ENCODE results near the gene CRY2. TPM values are rescaled to one million over a fixed set of nuclear protein-coding genes. Genes with fewer than 3 reads are reported as not detected.

Gene CRY2
- total and polyA plus RNA-seq, 7 experiments from 2014 or later: 26.9 to 202 (median 66.0) TPM

GRCh38 chr11:45810431-45811108 lies 36.7 kb upstream of the CRY2 start:
- Mint-ChIP-seq H3K4me3 (no peak overlapping the region), H3K4me1 (peaks cover 29 to 54% (median 43%) of the 10 kb centered on the region in 7 donors), H3K27ac (peak overlapping the region in 4 of 9 donors; percentile 46 to 70 (median 62)), H3K27me3 (no peaks in the 10 kb centered on the region), H3K36me3 (peaks cover 0 to 18% (median 0%) of the 10 kb centered on the region in 5 donors), H3K9me3 (no peaks in the 10 kb centered on the region)
- peaks cover 23 to 26% of the 10 kb centered on the region in 2 donors for H3K4me1 ChIP-seq (ENCODE audit: control insufficient read depth in 2 of 2, insufficient read depth in 2 of 2, low read length in 2 of 2)
- no peaks in the 10 kb centered on the region for H3K9me3 ChIP-seq (ENCODE audit: control insufficient read depth in 2 of 3, low read length in 3 of 3)
- no peak overlapping the region for H3K4me3 ChIP-seq (ENCODE audit: low read length)
- peaks cover 0 to 23% (median 0%) of the 10 kb centered on the region in 3 experiments for H3K36me3 ChIP-seq (ENCODE audit: control insufficient read depth in 2 of 3, insufficient read depth in 3 of 3, low read length in 3 of 3)
- DNase-seq: no peak
- ChIA-PET CTCF (no interaction called here), POLR2A (no interaction called here)
- no peak for ATAC-seq
- intact Hi-C loops (cut with micrococcal nuclease): no loop called here
- H3K27ac ChIP-seq (ENCODE audit: low read depth, low read length): no peak overlapping the region
- H3K27me3 ChIP-seq (ENCODE audit: control insufficient read depth in 2 of 2, insufficient read depth in 2 of 2, low read length in 2 of 2): no peaks in the 10 kb centered on the region

DNA sequence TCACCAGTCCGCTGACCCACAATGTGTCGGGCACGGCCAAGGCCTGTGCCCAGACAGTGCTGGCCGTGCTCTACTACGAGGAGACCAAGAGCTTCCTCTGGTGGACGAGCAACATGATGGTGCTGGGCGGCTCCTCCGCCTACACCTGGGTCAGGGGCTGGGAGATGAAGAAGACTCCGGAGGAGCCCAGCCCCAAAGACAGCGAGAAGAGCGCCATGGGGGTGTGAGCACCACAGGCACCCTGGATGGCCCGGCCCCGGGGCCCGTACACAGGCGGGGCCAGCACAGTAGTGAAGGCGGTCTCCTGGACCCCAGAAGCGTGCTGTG lies 36.2 kb upstream of the CRY2 start:
- Histone ChIP-seq H3K27ac (ENCODE audit: low read depth, low read length) (no peak overlapping the region), H3K4me1 (ENCODE audit: control insufficient read depth in 2 of 2, insufficient read depth in 2 of 2, low read length in 2 of 2) (peaks cover 18 to 21% of the 10 kb centered on the region in 2 donors), H3K4me3 (ENCODE audit: low read length) (no peak overlapping the region), H3K36me3 (ENCODE audit: control insufficient read depth in 2 of 3, insufficient read depth in 3 of 3, low read length in 3 of 3) (peaks cover 0 to 23% (median 0%) of the 10 kb centered on the region in 3 experiments), H3K9me3 (ENCODE audit: control insufficient read depth in 2 of 3, low read length in 3 of 3) (no peaks in the 10 kb centered on the region), H3K27me3 (ENCODE audit: control insufficient read depth in 2 of 2, insufficient read depth in 2 of 2, low read length in 2 of 2) (no peaks in the 10 kb centered on the region)
- Mint-ChIP-seq H3K9me3 (no peaks in the 10 kb centered on the region), H3K4me1 (peaks cover 25 to 49% (median 41%) of the 10 kb centered on the region in 7 donors), H3K36me3 (peaks cover 0 to 18% (median 0%) of the 10 kb centered on the region in 5 donors), H3K27ac (peak overlapping the region in 1 of 9 donors; percentile 70), H3K27me3 (no peaks in the 10 kb centered on the region), H3K4me3 (no peak overlapping the region)
- ATAC-seq (no peak), DNase-seq (no peak)
- ChIA-PET POLR2A (no interaction called here), CTCF (no interaction called here)
- intact Hi-C loops (cut with micrococcal nuclease): no loop called here

GRCh38 chr11:45811571-45812290 lies 35.5 kb upstream of the CRY2 start:
- ChIA-PET CTCF (no interaction called here), POLR2A (no interaction called here)
- DNase-seq (no peak), ATAC-seq (no peak)
- Mint-ChIP-seq H3K9me3 (no peaks in the 10 kb centered on the region), H3K36me3 (peaks cover 0 to 18% (median 0%) of the 10 kb centered on the region in 5 donors), H3K4me3 (no peak overlapping the region), H3K27me3 (no peaks in the 10 kb centered on the region), H3K27ac (no peak overlapping the region), H3K4me1 (peaks cover 21 to 42% (median 34%) of the 10 kb centered on the region in 7 donors)
- Histone ChIP-seq H3K4me3 (ENCODE audit: low read length) (no peak overlapping the region), H3K27ac (ENCODE audit: low read depth, low read length) (no peak overlapping the region), H3K4me1 (ENCODE audit: control insufficient read depth in 2 of 2, insufficient read depth in 2 of 2, low read length in 2 of 2) (peaks cover 12 to 14% of the 10 kb centered on the region in 2 donors), H3K9me3 (ENCODE audit: control insufficient read depth in 2 of 3, low read length in 3 of 3) (no peaks in the 10 kb centered on the region), H3K36me3 (ENCODE audit: control insufficient read depth in 2 of 3, insufficient read depth in 3 of 3, low read length in 3 of 3) (peaks cover 0 to 23% (median 0%) of the 10 kb centered on the region in 3 experiments), H3K27me3 (ENCODE audit: control insufficient read depth in 2 of 2, insufficient read depth in 2 of 2, low read length in 2 of 2) (no peaks in the 10 kb centered on the region)
- intact Hi-C loops (cut with micrococcal nuclease): no loop called here

DNA sequence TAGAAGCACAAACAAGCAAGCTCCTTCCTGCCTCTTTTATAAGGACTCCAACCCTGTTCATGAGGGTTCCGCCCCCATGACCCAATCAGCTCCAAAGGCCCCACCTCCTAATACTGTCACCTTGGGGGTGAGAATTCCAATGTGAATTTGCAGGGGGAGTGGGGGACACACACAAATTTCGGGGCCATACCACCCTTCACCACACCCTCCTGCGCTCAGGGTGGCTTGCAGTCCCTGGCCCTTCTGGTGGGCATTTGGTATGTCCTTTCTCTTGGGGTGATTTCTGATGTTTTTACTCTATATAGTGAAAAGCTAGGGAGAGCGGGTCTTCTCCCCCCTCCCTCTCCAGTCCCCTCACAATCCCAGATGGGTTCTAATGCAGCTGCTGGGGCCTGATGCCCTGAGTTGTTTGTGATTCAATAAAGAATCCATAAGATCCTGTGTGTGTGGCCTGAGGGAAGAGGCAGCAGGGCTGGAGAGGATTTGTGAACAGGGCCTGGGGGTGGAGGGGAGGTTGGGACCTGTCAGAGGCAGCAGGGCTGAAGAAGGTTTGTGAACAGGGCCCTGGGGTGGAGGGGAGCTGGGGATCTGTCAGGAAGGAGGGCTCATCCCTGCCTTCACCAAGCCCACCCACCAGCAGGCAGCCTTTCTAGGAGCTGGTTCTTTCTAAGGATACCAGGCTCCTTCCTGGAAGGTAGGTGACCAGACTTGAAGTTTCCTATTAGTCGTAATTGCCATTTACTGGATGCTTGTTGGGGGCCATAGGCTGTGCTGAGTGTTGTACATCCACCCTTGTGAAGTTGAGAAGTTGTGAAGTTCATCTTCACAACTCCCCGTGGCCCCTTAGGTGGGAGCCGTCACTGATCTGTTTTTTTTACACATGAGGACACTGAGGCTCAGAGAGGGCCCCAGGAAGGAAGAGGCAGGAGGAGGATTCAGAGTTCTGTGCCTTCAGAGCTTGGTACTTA lies 34.4 kb upstream of the CRY2 start:
- ChIA-PET CTCF (no interaction called here), POLR2A (interaction anchor here (0.5 kb wide), 1 partner anchor 1692 kb away, joined by 3 read pairs; no protein-coding TSS in a partner anchor)
- Histone ChIP-seq H3K27ac (ENCODE audit: low read depth, low read length) (no peak overlapping the region), H3K36me3 (ENCODE audit: control insufficient read depth in 2 of 3, insufficient read depth in 3 of 3, low read length in 3 of 3) (peaks cover 0 to 23% (median 0%) of the 10 kb centered on the region in 3 experiments), H3K27me3 (ENCODE audit: control insufficient read depth in 2 of 2, insufficient read depth in 2 of 2, low read length in 2 of 2) (no peaks in the 10 kb centered on the region), H3K4me3 (ENCODE audit: low read length) (no peak overlapping the region), H3K4me1 (ENCODE audit: control insufficient read depth in 2 of 2, insufficient read depth in 2 of 2, low read length in 2 of 2) (peaks cover under 1 to 3% of the 10 kb centered on the region in 2 donors), H3K9me3 (ENCODE audit: control insufficient read depth in 2 of 3, low read length in 3 of 3) (no peaks in the 10 kb centered on the region)
- no peak for DNase-seq
- no peak for ATAC-seq
- peaks cover 14 to 31% (median 23%) of the 10 kb centered on the region in 7 donors for H3K4me1 Mint-ChIP-seq
- no peaks in the 10 kb centered on the region for H3K9me3 Mint-ChIP-seq
- H3K36me3 Mint-ChIP-seq: peaks cover 0 to 18% (median 0%) of the 10 kb centered on the region in 5 donors
- H3K27me3 Mint-ChIP-seq: peaks cover 0 to 4% (median 0%) of the 10 kb centered on the region in 5 donors
- peak overlapping the region in 5 of 9 donors; percentile 8 to 72 (median 17) for H3K27ac Mint-ChIP-seq
- intact Hi-C loops (cut with micrococcal nuclease): no loop called here
- H3K4me3 Mint-ChIP-seq: no peak overlapping the region

DNA sequence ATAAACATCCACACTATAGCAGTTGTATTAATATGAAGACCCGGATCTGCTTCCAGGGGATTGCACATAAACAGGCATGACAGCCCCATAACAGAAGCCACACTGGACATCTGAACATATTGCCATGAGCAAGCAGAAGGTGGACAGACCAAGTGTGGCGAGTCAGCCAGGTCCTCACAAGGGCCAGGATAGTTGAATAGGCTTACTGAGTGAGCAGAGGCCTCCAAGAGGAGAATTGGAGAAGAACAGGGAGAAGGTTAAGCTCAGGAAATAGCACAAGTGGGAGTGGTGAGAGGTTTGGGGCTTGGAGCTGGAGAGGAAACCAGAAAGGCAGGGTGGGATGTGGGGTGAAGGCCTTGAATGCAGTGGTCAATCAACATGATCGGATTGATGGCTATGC lies 31.5 kb upstream of the CRY2 start:
- H3K4me1 ChIP-seq (ENCODE audit: control insufficient read depth in 2 of 2, insufficient read depth in 2 of 2, low read length in 2 of 2): no peaks in the 10 kb centered on the region
- ChIA-PET POLR2A (interaction anchor here (1.4 kb wide), 1 partner anchor 17 kb away, joined by 3 read pairs; no protein-coding TSS in a partner anchor), CTCF (no interaction called here)
- H3K4me1 Mint-ChIP-seq: peaks cover 0 to 4% (median 0%) of the 10 kb centered on the region in 7 donors
- no peak overlapping the region for H3K4me3 Mint-ChIP-seq
- no peak overlapping the region for H3K4me3 ChIP-seq (ENCODE audit: low read length)
- H3K36me3 ChIP-seq (ENCODE audit: control insufficient read depth in 2 of 3, insufficient read depth in 3 of 3, low read length in 3 of 3): peaks cover 0 to 16% (median 0%) of the 10 kb centered on the region in 3 experiments
- H3K36me3 Mint-ChIP-seq: peaks cover 0 to 8% (median 0%) of the 10 kb centered on the region in 5 donors
- ATAC-seq (no peak), DNase-seq (no peak)
- H3K27ac Mint-ChIP-seq: no peak overlapping the region
- peaks cover 0 to 2% (median 0%) of the 10 kb centered on the region in 11 donors for H3K9me3 Mint-ChIP-seq
- no peaks in the 10 kb centered on the region for H3K9me3 ChIP-seq (ENCODE audit: control insufficient read depth in 2 of 3, low read length in 3 of 3)
- no peak overlapping the region for H3K27ac ChIP-seq (ENCODE audit: low read depth, low read length)
- no peaks in the 10 kb centered on the region for H3K27me3 ChIP-seq (ENCODE audit: control insufficient read depth in 2 of 2, insufficient read depth in 2 of 2, low read length in 2 of 2)
- H3K27me3 Mint-ChIP-seq: peaks cover 0 to 4% (median 0%) of the 10 kb centered on the region in 5 donors
- intact Hi-C loops (cut with micrococcal nuclease): no loop called here

GRCh38 chr11:45816614-45817013 lies 30.7 kb upstream of the CRY2 start:
- no peak for DNase-seq
- no peak overlapping the region for H3K27ac ChIP-seq (ENCODE audit: low read depth, low read length)
- no peak overlapping the region for H3K4me3 Mint-ChIP-seq
- intact Hi-C loops (cut with micrococcal nuclease): no loop called here
- H3K4me3 ChIP-seq (ENCODE audit: low read length): no peak overlapping the region
- no peaks in the 10 kb centered on the region for H3K27me3 ChIP-seq (ENCODE audit: control insufficient read depth in 2 of 2, insufficient read depth in 2 of 2, low read length in 2 of 2)
- peaks cover 0 to 4% (median 0%) of the 10 kb centered on the region in 7 donors for H3K4me1 Mint-ChIP-seq
- peaks cover 0 to 2% (median 0%) of the 10 kb centered on the region in 11 donors for H3K9me3 Mint-ChIP-seq
- peaks cover 0 to under 1% (median 0%) of the 10 kb centered on the region in 5 donors for H3K36me3 Mint-ChIP-seq
- no peaks in the 10 kb centered on the region for H3K9me3 ChIP-seq (ENCODE audit: control insufficient read depth in 2 of 3, low read length in 3 of 3)
- ChIA-PET CTCF (no interaction called here), POLR2A (interaction anchor here (1.4 kb wide), 1 partner anchor 18 kb away, joined by 3 read pairs; no protein-coding TSS in a partner anchor)
- peaks cover 0 to 8% (median 0%) of the 10 kb centered on the region in 3 experiments for H3K36me3 ChIP-seq (ENCODE audit: control insufficient read depth in 2 of 3, insufficient read depth in 3 of 3, low read length in 3 of 3)
- no peak for ATAC-seq
- no peak overlapping the region for H3K27ac Mint-ChIP-seq
- H3K4me1 ChIP-seq (ENCODE audit: control insufficient read depth in 2 of 2, insufficient read depth in 2 of 2, low read length in 2 of 2): no peaks in the 10 kb centered on the region
- H3K27me3 Mint-ChIP-seq: peaks cover 0 to 4% (median 0%) of the 10 kb centered on the region in 5 donors

Data from naive thymus-derived CD4-positive, alpha-beta T cell (primary cell).